GM18520 (cell line): ENCODE data around the gene BEND6.

Source experiments
- ATAC-seq: cut with Tn5 transposase; IDR thresholded peaks from one replicate; pipeline ENCODE4 v1.9.1; 2021; ENCODE audit not compliant: unreplicated experiment

Gene BEND6

GRCh38 chr6:56940463-56940862, 14.4 kb upstream of the BEND6 start:
- ATAC-seq = no peak

- ATAC-seq = no peak
Measured at GRCh38 chr6:56940977-56941376, 13.9 kb upstream of the BEND6 start.

GRCh38 chr6:56944661-56945060, 10.2 kb upstream of the BEND6 start:
- ATAC-seq = no peak

GRCh38 chr6:56946368-56946767, 8.5 kb upstream of the BEND6 start:
- no peak for ATAC-seq

GRCh38 chr6:56947924-56948323, 7.0 kb upstream of the BEND6 start:
- no peak for ATAC-seq

GRCh38 chr6:56949265-56949664, 5.6 kb upstream of the BEND6 start:
- ATAC-seq = no peak

- no peak for ATAC-seq
Measured at GRCh38 chr6:56949925-56950495, 4.9 kb upstream of the BEND6 start.

GRCh38 chr6:56951049-56951831, 3.7 kb upstream of the BEND6 start:
- no peak for ATAC-seq

- no peak for ATAC-seq
Measured at GRCh38 chr6:56953597-56954402, 1.1 kb upstream of the BEND6 start.

- ATAC-seq = peak; percentile 40
Measured at GRCh38 chr6:56955171-56956155, 556 bp downstream of the BEND6 start.

- ATAC-seq = no peak
Measured at GRCh38 chr6:56956491-56956890, 1.6 kb downstream of the BEND6 start.

GRCh38 chr6:56957856-56958255, 2.9 kb downstream of the BEND6 start:
- ATAC-seq = no peak

- no peak for ATAC-seq
Measured at GRCh38 chr6:56958481-56958880, 3.6 kb downstream of the BEND6 start.

GRCh38 chr6:56959094-56959493, 4.2 kb downstream of the BEND6 start:
- no peak for ATAC-seq

- ATAC-seq = no peak
Measured at GRCh38 chr6:56959938-56960337, 5.0 kb downstream of the BEND6 start.

GRCh38 chr6:56961151-56961550, 6.2 kb downstream of the BEND6 start:
- ATAC-seq = no peak

GRCh38 chr6:56962441-56962840, 7.5 kb downstream of the BEND6 start:
- ATAC-seq = no peak

- no peak for ATAC-seq
Measured at GRCh38 chr6:56963043-56963442, 8.1 kb downstream of the BEND6 start.

- no peak for ATAC-seq
Measured at GRCh38 chr6:56963793-56964192, 8.9 kb downstream of the BEND6 start.

- no peak for ATAC-seq
Measured at GRCh38 chr6:56965126-56965525, 10.2 kb downstream of the BEND6 start.

GRCh38 chr6:56970849-56971248, 15.9 kb downstream of the BEND6 start:
- no peak for ATAC-seq
